GM21576 (cell line): Measurements from ENCODE around the gene ZNF226.
A peak's percentile ranks its signal among the peaks of the same experiment; 100 is the strongest.
"Not testable (repeated sequence)": the region's sequence is repeated elsewhere in the genome, so short reads cannot be mapped to it uniquely, and the experiment has no call there.

ENCODE experiments used
- ATAC-seq: cut with Tn5 transposase; IDR thresholded peaks from one replicate; pipeline ENCODE4 v1.9.1; 2021; ENCODE audit warnings: mild to moderate bottlenecking, moderate library complexity; ENCODE audit not compliant: unreplicated experiment

The ZNF226 gene

GRCh38 chr19:44207126-44207803 is 42.4 kb downstream of the ZNF226 start:
- peak; percentile 89 for ATAC-seq

- peak; percentile 71 for ATAC-seq
These were observed 47.5 kb downstream of the ZNF226 start, which contains the start of gene ZNF227 for GRCh38 chr19:44212250-44212865. TSS of gene ZNF227 (plus strand) at chr19:44212532. CDS start at chr19:44217793, 5,261 bp downstream.

GRCh38 chr19:44212866-44213346 is 48.0 kb downstream of the ZNF226 start:
- no peak for ATAC-seq

GRCh38 chr19:44219926-44220325 is 55.0 kb downstream of the ZNF226 start:
- ATAC-seq, result not testable (repeated sequence)

GRCh38 chr19:44220761-44221160 is 55.9 kb downstream of the ZNF226 start:
- not testable (repeated sequence) for ATAC-seq

GRCh38 chr19:44221291-44221690 is 56.4 kb downstream of the ZNF226 start:
- ATAC-seq, result not testable (repeated sequence)
